Heart left ventricle (tissue), 13 donors: ENCODE measurements around the gene MAP3K4.

Source experiments
- CTCF ChIP-seq, 12 donors: fragments of 200-600 bp; sonication (generic) in 4 of 12; IDR thresholded peaks; one replicate each; pipeline versions ENCODE4 v1.5.0 to v1.8.0; 2018 to 2022; ENCODE audit warnings: antibody characterized with exemption in 12 of 12, mild to moderate bottlenecking in 5 of 12
- POLR2A ChIP-seq, 2 donors: fragments of 450-650 bp; IDR thresholded peaks; one replicate each; pipeline ENCODE4 v1.6.1; 2017; ENCODE audit warnings: antibody characterized with exemption in 2 of 2, mild to moderate bottlenecking in 2 of 2, moderate library complexity in 2 of 2
- donor health status: ischemic (EF 13 %, LVEDD 7.1; RV severe dilation, severe dysfunction).
- donor health status: DM: no; HTN: yes; CAD: no.
- donor health status: DM: no; HTN: no; CAD: no.
- donor health status: ischemic (EF 25% LVEDD 6.9; RV normal size, moderate dysfunction).
- donor health status: ischemic (EF 25% LVEDD 5.7; RV mildly dilated, moderate dysfunction).
- donor health status: ischemic (EF 35%, LVEDD 5.7; RV mildly dilated, moderate dysfunction).
- donor health status: nonischemic (EF 11% LVEDD 7.7; RV severe dilation, severe dysfunction).
- donor health status: DM: yes; HTN: yes; CAD: no.
- donor health status: PGD.
- donor health status: ischemic (EF 29% LVEDD 5.4; RV normal size, mild dysfunction).
- donor health status: nonischemic (EF 23%, LVEDD 6.1; RV moderate dilation, normal function).

- TF ChIP-seq CTCF (IDR thresholded peaks at IDR 0.05) (no peak), POLR2A (IDR thresholded peaks at IDR 0.05) (no peak)
Measured at GRCh38 chr6:161151660-161152526, 160.3 kb downstream of the MAP3K4 start.
